OCI-LY7 (cell line): Measurements from ENCODE around the gene CALHM2.

Source experiments
- CTCF ChIP-seq: fragments of 200-600 bp; sonication (generic); conservative IDR thresholded peaks from 2 replicates; pipeline ENCODE4 v1.5.1; 2014; ENCODE audit warnings: mild to moderate bottlenecking, antibody characterized with exemption, low read length, moderate library complexity, mixed read lengths
- EZH2phosphoT487 ChIP-seq: fragments of 200-600 bp; sonication (generic); IDR thresholded peaks from 2 replicates; pipeline ENCODE4 v1.6.1; 2018; ENCODE audit warnings: low read depth, borderline replicate concordance, mild to moderate bottlenecking, mixed run types, antibody characterized with exemption, low read length, moderate library complexity, mixed read lengths

GRCh38 chr10:103450201-103450695 lies 1.9 kb downstream of the CALHM2 start:
- TF ChIP-seq CTCF (no peak), EZH2phosphoT487 (no peak)
